HUES64 (cell line): ENCODE measurements around the gene TCERG1L.

Source experiments
- H3K27ac ChIP-seq: 2 replicates; pipeline ENCODE4 v1.7.0; 2013; ENCODE audit warnings: low read depth, low read length, inconsistent platforms
- H3K27me3 ChIP-seq: 2 replicates; pipeline ENCODE4 v1.6.1; 2013; ENCODE audit warnings: mild to moderate bottlenecking, low read length; ENCODE audit not compliant: insufficient read depth
- H3K36me3 ChIP-seq: 2 replicates; pipeline ENCODE4 v1.6.1; 2013; ENCODE audit warnings: mild to moderate bottlenecking, low read length; ENCODE audit not compliant: insufficient read depth
- H3K4me1 ChIP-seq: 2 replicates; pipeline ENCODE4 v1.6.1; 2013; ENCODE audit warnings: mild to moderate bottlenecking, low read length, moderate library complexity; ENCODE audit not compliant: insufficient read depth
- H3K4me3 ChIP-seq: 2 replicates; pipeline ENCODE4 v1.5.1; 2013; ENCODE audit warnings: mild to moderate bottlenecking, low read length, moderate library complexity
- H3K9ac ChIP-seq: 2 replicates; pipeline ENCODE4 v1.6.1; 2013; ENCODE audit warnings: mild to moderate bottlenecking, low read depth, low read length
- H3K9me3 ChIP-seq: 2 replicates; pipeline ENCODE4 v1.6.1; 2013; ENCODE audit warnings: low read depth, low read length; ENCODE audit not compliant: insufficient read depth
- WGBS: fragments of 150-250, 120-280 bp; methylation state at CpG from one replicate; pipeline ENCODE4 v1.1.7; 2013; ENCODE audit warnings: missing lambda C conversion rate; 5-methylcytosine and 5-hydroxymethylcytosine counted together

TCERG1L gene

GRCh38 chr10:131048606-131049005, 262.9 kb downstream of the TCERG1L start:
- Histone ChIP-seq H3K27me3 (no peaks in the 10 kb centered on the region), H3K4me1 (peaks cover 22% of the 10 kb centered on the region), H3K9ac (0 out of 2 replicates have a peak overlapping the region, but pooled peaks have one; percentile 7), H3K4me3 (peak overlapping the region; percentile 15; the same call in 1 of the 2 replicates), H3K9me3 (peaks cover 31% of the 10 kb centered on the region), H3K27ac (peak overlapping the region; percentile 90), H3K36me3 (no peaks in the 10 kb centered on the region)
- 10% methylated on average over 10 of the region's 12 CpGs for WGBS

GRCh38 chr10:131047501-131047900, 264.0 kb downstream of the TCERG1L start:
- H3K4me1 ChIP-seq: peaks cover 22% of the 10 kb centered on the region
- WGBS: 74% methylated on average over 5 of the region's 5 CpGs
- H3K27ac ChIP-seq: no peak overlapping the region
- H3K9me3 ChIP-seq: peaks cover 28% of the 10 kb centered on the region
- no peak overlapping the region for H3K4me3 ChIP-seq
- no peaks in the 10 kb centered on the region for H3K27me3 ChIP-seq
- H3K36me3 ChIP-seq: no peaks in the 10 kb centered on the region
- H3K9ac ChIP-seq: no peak overlapping the region

GRCh38 chr10:131046194-131046593, 265.3 kb downstream of the TCERG1L start:
- Histone ChIP-seq H3K9me3 (peaks cover 20% of the 10 kb centered on the region), H3K27me3 (no peaks in the 10 kb centered on the region), H3K36me3 (no peaks in the 10 kb centered on the region), H3K27ac (no peak overlapping the region), H3K4me1 (peaks cover 22% of the 10 kb centered on the region), H3K4me3 (no peak overlapping the region), H3K9ac (no peak overlapping the region)
- 86% methylated on average over 10 of the region's 10 CpGs for WGBS

GRCh38 chr10:131044379-131045111, 267.0 kb downstream of the TCERG1L start:
- Histone ChIP-seq H3K27me3 (no peaks in the 10 kb centered on the region), H3K36me3 (no peaks in the 10 kb centered on the region), H3K4me3 (no peak overlapping the region), H3K27ac (no peak overlapping the region), H3K9ac (no peak overlapping the region), H3K9me3 (peaks cover 27% of the 10 kb centered on the region), H3K4me1 (peaks cover 19% of the 10 kb centered on the region)
- 87% methylated on average over 14 of the region's 14 CpGs for WGBS

GRCh38 chr10:131043039-131043691, 268.4 kb downstream of the TCERG1L start:
- no peaks in the 10 kb centered on the region for H3K36me3 ChIP-seq
- 89% methylated on average over 7 of the region's 10 CpGs for WGBS
- no peak overlapping the region for H3K27ac ChIP-seq
- H3K9ac ChIP-seq: no peak overlapping the region
- H3K27me3 ChIP-seq: no peaks in the 10 kb centered on the region
- no peak overlapping the region for H3K4me3 ChIP-seq
- peaks cover 27% of the 10 kb centered on the region for H3K9me3 ChIP-seq
- H3K4me1 ChIP-seq: peaks cover 7% of the 10 kb centered on the region
